K562 (cell line): ENCODE results near the gene SMYD2. TPM values are rescaled to one million over a fixed set of nuclear protein-coding genes. Genes with fewer than 3 reads are reported as not detected.

ENCODE experiments used
- ARID1B ChIP-seq: fragments of 450-650 bp; IDR thresholded peaks from 2 replicates; pipeline ENCODE4 v1.6.1; 2016; ENCODE audit warnings: antibody characterized with exemption, mild to moderate bottlenecking, inconsistent platforms
- ATF1 ChIP-seq, 2 experiments: fragments of 450-650 bp in 1 of 2; IDR thresholded peaks; 2 replicates each; pipeline ENCODE4 v1.6.1; 2016; ENCODE audit warnings: missing compliant biosample characterization in 1 of 2, missing genetic modification characterization in 1 of 2
- BRD4 ChIP-seq: fragments of 200-600 bp; sonication (generic); IDR thresholded peaks from 2 replicates; pipeline ENCODE4 v1.6.1; 2017; ENCODE audit warnings: inconsistent platforms
- CBFA2T3 ChIP-seq: fragments of 450-650 bp; IDR thresholded peaks from 2 replicates; pipeline ENCODE4 v1.6.1; 2017
- CREBBP ChIP-seq: IDR thresholded peaks from one replicate; pipeline ENCODE4 v1.6.1; 2012; ENCODE audit warnings: low read depth, mild to moderate bottlenecking, control low read depth, inconsistent platforms, low read length
- EHMT2 ChIP-seq: fragments of 450-650 bp; IDR thresholded peaks from 2 replicates; pipeline ENCODE4 v1.6.1; 2018; ENCODE audit warnings: antibody characterized with exemption
- ERF ChIP-seq: fragments of 450-650 bp; formaldehyde crosslinking; IDR thresholded peaks from 2 replicates; pipeline ENCODE4 v1.4.0; 2020; ENCODE audit warnings: mild to moderate bottlenecking, mixed read lengths
- FUS ChIP-seq: fragments of 200-400 bp; formaldehyde crosslinking; optimal IDR thresholded peaks from 2 replicates; pipeline ENCODE3; 2017; ENCODE audit warnings: low read depth, low read length
- GABPB2 ChIP-seq: fragments of 250-450 bp; sonication (Bioruptor Pico); conservative IDR thresholded peaks from 2 replicates; pipeline ENCODE4 v1.5.1; 2021; ENCODE audit warnings: mild to moderate bottlenecking
- HMGN3 ChIP-seq: IDR thresholded peaks from 2 replicates; pipeline ENCODE4 v1.6.1; 2011; ENCODE audit warnings: borderline replicate concordance, low read depth, mild to moderate bottlenecking, mixed read lengths, low read length; ENCODE audit not compliant: insufficient read length; ENCODE audit errors: extremely low read depth
- HNRNPUL1 ChIP-seq: fragments of 200-400 bp; formaldehyde crosslinking; IDR thresholded peaks from 2 replicates; pipeline ENCODE4 v1.6.1; 2017; ENCODE audit warnings: low read length
- IFI16 ChIP-seq: fragments of 250-450 bp; sonication (Bioruptor Pico); IDR thresholded peaks from 2 replicates; pipeline ENCODE4 v2.1.2; 2022; ENCODE audit warnings: mild to moderate bottlenecking, inconsistent platforms
- KDM1A ChIP-seq, 2 experiments: fragments of 450-650 bp; IDR thresholded peaks; 2 replicates each; pipeline ENCODE4 v1.6.1; 2016; ENCODE audit warnings: mild to moderate bottlenecking in 2 of 2
- MYNN ChIP-seq, 2 experiments: sonication (generic); formaldehyde crosslinking in 1 of 2; IDR thresholded peaks; 2 replicates each; pipeline versions ENCODE4 v1.5.0 to v1.6.1; 2016 to 2020; ENCODE audit warnings: antibody characterized with exemption in 1 of 2, missing genetic modification reagents in 1 of 2
- NUFIP1 ChIP-seq: fragments of 450-650 bp; IDR thresholded peaks from 2 replicates; pipeline ENCODE4 v1.6.1; 2018; ENCODE audit not compliant: partially characterized antibody
- POLR2AphosphoS5 ChIP-seq: IDR thresholded peaks from 2 replicates; pipeline ENCODE4 v1.6.1; 2011; ENCODE audit warnings: mild to moderate bottlenecking, low read depth, low read length, moderate library complexity; ENCODE audit not compliant: control insufficient read depth, insufficient read depth
- RAD21 ChIP-seq, 2 experiments: fragments of 250-450 bp in 1 of 2; fragments of 450-650 bp in 1 of 2; sonication (Bioruptor Pico) in 1 of 2; formaldehyde crosslinking in 1 of 2; IDR thresholded peaks in 1 of 2; conservative IDR thresholded peaks in 1 of 2; 2 replicates each; pipeline versions ENCODE4 v1.4.0 to v1.8.0; 2020 to 2022; ENCODE audit warnings: mild to moderate bottlenecking in 2 of 2, moderate library complexity in 1 of 2
- SMARCE1 ChIP-seq: fragments of 450-650 bp; IDR thresholded peaks from 2 replicates; pipeline ENCODE4 v1.7.1; 2016; ENCODE audit warnings: mild to moderate bottlenecking
- TAL1 ChIP-seq: fragments of 450-650 bp; IDR thresholded peaks from 2 replicates; pipeline ENCODE4 v1.6.1; 2016; ENCODE audit warnings: mild to moderate bottlenecking
- ZBTB7A ChIP-seq: IDR thresholded peaks from 2 replicates; pipeline ENCODE4 v1.6.1; 2011; ENCODE audit warnings: low read depth, mild to moderate bottlenecking, low read length, moderate library complexity, borderline replicate concordance; ENCODE audit not compliant: control insufficient read depth
- ZNF324 ChIP-seq: fragments of 250-450 bp; sonication (Bioruptor Pico); IDR thresholded peaks from 2 replicates; pipeline ENCODE4 v1.4.0; 2020; ENCODE audit warnings: mild to moderate bottlenecking
- ZNF764 ChIP-seq: fragments of 250-450 bp; sonication (Bioruptor Pico); IDR thresholded peaks from 2 replicates; pipeline ENCODE4 v1.4.0; 2020; ENCODE audit warnings: low read depth, mild to moderate bottlenecking, moderate library complexity
- polyA plus RNA-seq, 8 experiments: library from polyadenylated mRNA; depleted of rRNA in 4 of 8; stranded (reverse) in 5 of 8; unstranded in 3 of 8; fragments of >200 nt; fragmentation: Nextera tagmentation in 2 of 8; fragmentation: Illumina TruSeq in 1 of 8; extraction: Ambion mirVana in 2 of 8; extraction: Trizol in 1 of 8; gene quantifications; 2 replicates each; pipeline versions ENCODE4 v1.2.1 to v1.2.3, GENCODE V29; 2011 to 2014; ENCODE audit warnings: inconsistent platforms in 1 of 8, missing spikeins in 1 of 8
- total RNA-seq, 7 experiments: library from RNA; depleted of rRNA in 6 of 7; stranded (reverse); fragments of >200 nt in 6 of 7; fragmentation: Illumina TruSeq in 2 of 7; extraction: Trizol in 2 of 7; gene quantifications; 2 replicates each; pipeline versions ENCODE4 v1.2.1 to v1.2.3, GENCODE V29; 2011 to 2021; ENCODE audit warnings: low replicate concordance in 1 of 7
- TF ChIP-seq, protein P1 (sequence below): fragments of 250-450 bp; sonication (Bioruptor Pico); IDR thresholded peaks from 2 replicates; pipeline ENCODE4 v1.5.0; 2021
- TF ChIP-seq, protein P2 (sequence below): sonication (generic); IDR thresholded peaks from 2 replicates; pipeline ENCODE4 v1.6.1; 2016

The SMYD2 gene
- total and polyA plus RNA-seq, 9 of the 15 experiments (the other 6 are each of a cell fraction or from before 2014, with no cell fraction given), result 13.8 to 81.3 (median 39.9) TPM

DNA sequence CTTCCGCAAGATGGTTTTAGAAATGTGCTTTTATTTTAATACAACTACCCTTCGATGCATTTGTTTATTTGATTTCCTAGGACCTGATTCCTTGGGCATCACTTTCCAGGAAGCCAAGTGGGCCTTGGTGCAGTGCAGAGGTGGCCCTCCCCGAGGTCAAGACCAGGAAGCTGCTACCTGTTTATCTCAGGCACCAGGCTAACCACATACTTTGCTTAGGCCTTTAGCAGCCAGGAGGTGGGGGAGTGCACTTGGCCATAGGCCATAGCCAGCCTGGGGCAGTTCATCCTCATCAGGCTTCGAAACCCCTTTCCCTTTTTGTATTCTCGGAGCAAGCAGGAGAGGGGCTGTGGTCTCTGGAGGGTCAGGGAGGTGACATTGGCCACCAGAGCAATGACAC is 45.4 kb downstream of the SMYD2 start (continued):
- TF ChIP-seq, protein P1, sequence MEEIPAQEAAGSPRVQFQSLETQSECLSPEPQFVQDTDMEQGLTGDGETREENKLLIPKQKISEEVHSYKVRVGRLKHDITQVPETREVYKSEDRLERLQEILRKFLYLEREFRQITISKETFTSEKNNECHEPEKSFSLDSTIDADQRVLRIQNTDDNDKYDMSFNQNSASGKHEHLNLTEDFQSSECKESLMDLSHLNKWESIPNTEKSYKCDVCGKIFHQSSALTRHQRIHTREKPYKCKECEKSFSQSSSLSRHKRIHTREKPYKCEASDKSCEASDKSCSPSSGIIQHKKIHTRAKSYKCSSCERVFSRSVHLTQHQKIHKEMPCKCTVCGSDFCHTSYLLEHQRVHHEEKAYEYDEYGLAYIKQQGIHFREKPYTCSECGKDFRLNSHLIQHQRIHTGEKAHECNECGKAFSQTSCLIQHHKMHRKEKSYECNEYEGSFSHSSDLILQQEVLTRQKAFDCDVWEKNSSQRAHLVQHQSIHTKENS (CRISPR knock-in tag), result no peak
- TF ChIP-seq BRD4 (no peak), RAD21 (CRISPR knock-in tag; conservative IDR thresholded peaks at IDR 0.05 in 1 of 2, IDR thresholded peaks at IDR 0.05 in 1 of 2) (peak in 1 of 2 experiments; percentile 8; a peak in 1 of 4 replicates), ZNF324 (CRISPR knock-in tag) (no peak), HMGN3 (no peak), ARID1B (peak; percentile 65), TAL1 (peak; percentile 47), KDM1A (IDR thresholded peaks at IDR 0.05) (peak; percentile 53 to 67; a peak in 3 of 4 replicates), IFI16 (CRISPR knock-in tag) (no peak), MYNN (IDR thresholded peaks at IDR 0.05) (0 out of 2 replicates have a peak, but pooled peaks have one; percentile 13), MYNN (CRISPR knock-in tag; IDR thresholded peaks at IDR 0.05) (no peak), CBFA2T3 (peak; percentile 77), GABPB2 (no peak), EHMT2 (no peak), ERF (CRISPR knock-in tag) (no peak), SMARCE1 (peak; percentile 53; the same call in 1 of the 2 replicates), ZNF764 (no peak), FUS (no peak), CREBBP (no peak), ZBTB7A (peak; percentile 44; the same call in 1 of the 2 replicates), POLR2AphosphoS5 (peak; percentile 39; the same call in 1 of the 2 replicates), HNRNPUL1 (no peak), ATF1 (CRISPR knock-in tag; IDR thresholded peaks at IDR 0.05) (no peak), ATF1 (tag; IDR thresholded peaks at IDR 0.05) (no peak), NUFIP1 (no peak)
- TF ChIP-seq, protein P2, sequence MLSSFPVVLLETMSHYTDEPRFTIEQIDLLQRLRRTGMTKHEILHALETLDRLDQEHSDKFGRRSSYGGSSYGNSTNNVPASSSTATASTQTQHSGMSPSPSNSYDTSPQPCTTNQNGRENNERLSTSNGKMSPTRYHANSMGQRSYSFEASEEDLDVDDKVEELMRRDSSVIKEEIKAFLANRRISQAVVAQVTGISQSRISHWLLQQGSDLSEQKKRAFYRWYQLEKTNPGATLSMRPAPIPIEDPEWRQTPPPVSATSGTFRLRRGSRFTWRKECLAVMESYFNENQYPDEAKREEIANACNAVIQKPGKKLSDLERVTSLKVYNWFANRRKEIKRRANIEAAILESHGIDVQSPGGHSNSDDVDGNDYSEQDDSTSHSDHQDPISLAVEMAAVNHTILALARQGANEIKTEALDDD, result peak; percentile 30; the same call in 1 of the 2 replicates
